ENCODE measurements around the gene TNS1.

The TNS1 gene

GRCh38 chr2:218030409-218031195, 27.8 kb upstream of the TNS1 start:
- H3K4me3 ChIP-seq (ENCODE audit: low read depth, low read length) = no peak overlapping the region
- no peak for DNase-seq (ENCODE audit: low read depth)

GRCh38 chr2:218029366-218030360, 26.9 kb upstream of the TNS1 start:
- no peak for DNase-seq (ENCODE audit: low read depth)
- no peak overlapping the region for H3K4me3 ChIP-seq (ENCODE audit: low read depth, low read length)

GRCh38 chr2:218028562-218029348, 26.0 kb upstream of the TNS1 start:
- H3K4me3 ChIP-seq (ENCODE audit: low read depth, low read length) = no peak overlapping the region
- no peak for DNase-seq (ENCODE audit: low read depth)

GRCh38 chr2:218028189-218028495, 25.3 kb upstream of the TNS1 start:
- no peak for DNase-seq (ENCODE audit: low read depth)

GRCh38 chr2:218027426-218028188, 24.8 kb upstream of the TNS1 start:
- H3K4me3 ChIP-seq (ENCODE audit: low read depth, low read length) = no peak overlapping the region
- DNase-seq (ENCODE audit: low read depth) = no peak

More at GRCh38 chr2:218028189-218028495, 25.3 kb upstream of the TNS1 start:
- no peak overlapping the region for H3K4me3 ChIP-seq (ENCODE audit: low read depth, low read length)

GRCh38 chr2:218026676-218027425, 24.1 kb upstream of the TNS1 start:
- H3K4me3 ChIP-seq (ENCODE audit: low read depth, low read length) = no peak overlapping the region
- DNase-seq (ENCODE audit: low read depth) = no peak

GRCh38 chr2:218026244-218026643, 23.4 kb upstream of the TNS1 start:
- DNase-seq (ENCODE audit: low read depth) = no peak
- no peak overlapping the region for H3K4me3 ChIP-seq (ENCODE audit: low read depth, low read length)

- no peak overlapping the region for H3K4me3 ChIP-seq (ENCODE audit: low read depth, low read length)
- DNase-seq (ENCODE audit: low read depth) = no peak
Observed at GRCh38 chr2:218024871-218025270, 22.1 kb upstream of the TNS1 start.

- no peak overlapping the region for H3K4me3 ChIP-seq (ENCODE audit: low read depth, low read length)
- DNase-seq (ENCODE audit: low read depth) = no peak
Observed at GRCh38 chr2:218024336-218024735, 21.5 kb upstream of the TNS1 start.

GRCh38 chr2:218023636-218024035, 20.8 kb upstream of the TNS1 start:
- no peak overlapping the region for H3K4me3 ChIP-seq (ENCODE audit: low read depth, low read length)
- no peak for DNase-seq (ENCODE audit: low read depth)

GRCh38 chr2:218022851-218023530, 20.2 kb upstream of the TNS1 start:
- H3K4me3 ChIP-seq (ENCODE audit: low read depth, low read length) = no peak overlapping the region
- no peak for DNase-seq (ENCODE audit: low read depth)

GRCh38 chr2:218022131-218022850, 19.5 kb upstream of the TNS1 start:
- DNase-seq (ENCODE audit: low read depth) = no peak
- no peak overlapping the region for H3K4me3 ChIP-seq (ENCODE audit: low read depth, low read length)

GRCh38 chr2:218021536-218022071, 18.8 kb upstream of the TNS1 start:
- no peak for DNase-seq (ENCODE audit: low read depth)
- H3K4me3 ChIP-seq (ENCODE audit: low read depth, low read length) = no peak overlapping the region

GRCh38 chr2:218020966-218021535, 18.3 kb upstream of the TNS1 start:
- no peak for DNase-seq (ENCODE audit: low read depth)
- no peak overlapping the region for H3K4me3 ChIP-seq (ENCODE audit: low read depth, low read length)

GRCh38 chr2:218020281-218020680, 17.5 kb upstream of the TNS1 start:
- no peak for DNase-seq (ENCODE audit: low read depth)
- no peak overlapping the region for H3K4me3 ChIP-seq (ENCODE audit: low read depth, low read length)

GRCh38 chr2:218019411-218020060, 16.7 kb upstream of the TNS1 start:
- no peak overlapping the region for H3K4me3 ChIP-seq (ENCODE audit: low read depth, low read length)
- no peak for DNase-seq (ENCODE audit: low read depth)
